Adipocyte (in vitro differentiated cells): ENCODE results near the gene KCTD17.

Experiments used
- DNase-seq: peaks from one replicate; pipeline ENCODE4 v3.0.0-alpha.2; 2015; ENCODE audit warnings: low read depth
- H3K27me3 ChIP-seq: replicated peaks from 2 replicates; pipeline ENCODE4 v1.7.0; 2013; ENCODE audit warnings: mild to moderate bottlenecking, low read length, moderate library complexity; ENCODE audit not compliant: control insufficient read depth, insufficient read depth
- H3K36me3 ChIP-seq: 2 replicates; pipeline ENCODE4 v1.7.0; 2013; ENCODE audit warnings: low read length, mild to moderate bottlenecking, moderate library complexity; ENCODE audit not compliant: control insufficient read depth, insufficient read depth, severe bottlenecking
- H3K4me1 ChIP-seq: 2 replicates; pipeline ENCODE4 v1.7.0; 2013; ENCODE audit warnings: mild to moderate bottlenecking, low read length, moderate library complexity; ENCODE audit not compliant: control insufficient read depth, insufficient read depth
- H3K4me3 ChIP-seq: 2 replicates; pipeline ENCODE4 v1.7.0; 2013; ENCODE audit warnings: mild to moderate bottlenecking, low read length, moderate library complexity
- H3K9ac ChIP-seq: 2 replicates; pipeline ENCODE4 v1.7.0; 2013; ENCODE audit warnings: mild to moderate bottlenecking, low read length, moderate library complexity
- H3K9me3 ChIP-seq: 2 replicates; pipeline ENCODE4 v1.7.0; 2013; ENCODE audit warnings: mild to moderate bottlenecking, low read length, moderate library complexity; ENCODE audit not compliant: control insufficient read depth

Gene KCTD17

GRCh38 chr22:37021710-37022482, 29.6 kb upstream of the KCTD17 start:
- no peak overlapping the region for H3K9ac ChIP-seq
- DNase-seq: peak; percentile 60
- H3K36me3 ChIP-seq: peaks cover 39% of the 10 kb centered on the region
- H3K4me1 ChIP-seq: peaks cover 27% of the 10 kb centered on the region
- no peaks in the 10 kb centered on the region for H3K9me3 ChIP-seq
- no peaks in the 10 kb centered on the region for H3K27me3 ChIP-seq
- H3K4me3 ChIP-seq: no peak overlapping the region

- Histone ChIP-seq H3K4me1 (peaks cover 19% of the 10 kb centered on the region), H3K9me3 (no peaks in the 10 kb centered on the region), H3K36me3 (peaks cover 42% of the 10 kb centered on the region), H3K9ac (no peak overlapping the region), H3K27me3 (no peaks in the 10 kb centered on the region), H3K4me3 (no peak overlapping the region)
- DNase-seq: no peak
Measured at GRCh38 chr22:37022483-37023337, 28.8 kb upstream of the KCTD17 start.

GRCh38 chr22:37023743-37024338, 27.7 kb upstream of the KCTD17 start:
- Histone ChIP-seq H3K9me3 (no peaks in the 10 kb centered on the region), H3K27me3 (no peaks in the 10 kb centered on the region), H3K4me1 (peaks cover 10% of the 10 kb centered on the region), H3K4me3 (no peak overlapping the region), H3K9ac (no peak overlapping the region), H3K36me3 (peaks cover 42% of the 10 kb centered on the region)
- DNase-seq: no peak

DNA sequence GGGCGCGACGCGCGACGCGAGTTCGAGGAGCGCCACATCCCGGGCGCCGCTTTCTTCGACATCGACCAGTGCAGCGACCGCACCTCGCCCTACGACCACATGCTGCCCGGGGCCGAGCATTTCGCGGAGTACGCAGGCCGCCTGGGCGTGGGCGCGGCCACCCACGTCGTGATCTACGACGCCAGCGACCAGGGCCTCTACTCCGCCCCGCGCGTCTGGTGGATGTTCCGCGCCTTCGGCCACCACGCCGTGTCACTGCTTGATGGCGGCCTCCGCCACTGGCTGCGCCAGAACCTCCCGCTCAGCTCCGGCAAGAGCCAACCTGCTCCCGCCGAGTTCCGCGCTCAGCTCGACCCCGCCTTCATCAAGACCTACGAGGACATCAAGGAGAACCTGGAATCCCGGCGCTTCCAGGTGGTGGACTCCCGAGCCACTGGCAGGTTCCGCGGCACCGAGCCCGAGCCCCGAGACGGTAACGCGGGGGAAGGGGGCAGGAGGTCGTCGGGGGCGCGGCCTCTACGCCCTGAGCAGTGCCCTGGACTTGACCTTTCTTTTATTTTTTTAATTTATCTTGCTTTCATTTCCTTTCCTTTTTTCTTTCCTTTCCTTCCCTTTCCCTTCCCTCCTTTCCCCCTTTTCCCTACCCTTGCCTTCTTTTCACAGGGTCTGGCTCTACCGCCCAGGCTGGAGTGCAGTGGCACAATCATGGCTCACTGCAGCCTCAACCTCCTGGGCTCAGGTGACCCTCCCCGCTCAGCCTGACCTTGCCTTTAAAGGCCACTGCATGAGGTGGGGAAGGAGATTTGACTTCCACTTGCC, 27.0 kb upstream of the KCTD17 start:
- H3K9ac ChIP-seq: no peak overlapping the region
- peaks cover 10% of the 10 kb centered on the region for H3K4me1 ChIP-seq
- peaks cover 49% of the 10 kb centered on the region for H3K36me3 ChIP-seq
- H3K4me3 ChIP-seq: no peak overlapping the region
- no peaks in the 10 kb centered on the region for H3K9me3 ChIP-seq
- no peaks in the 10 kb centered on the region for H3K27me3 ChIP-seq
- DNase-seq: no peak

- Histone ChIP-seq H3K9ac (no peak overlapping the region), H3K9me3 (no peaks in the 10 kb centered on the region), H3K36me3 (peaks cover 59% of the 10 kb centered on the region), H3K27me3 (no peaks in the 10 kb centered on the region), H3K4me1 (peaks cover 5% of the 10 kb centered on the region), H3K4me3 (no peak overlapping the region)
- no peak for DNase-seq
Measured at GRCh38 chr22:37025500-37026070, 26.0 kb upstream of the KCTD17 start.

DNA sequence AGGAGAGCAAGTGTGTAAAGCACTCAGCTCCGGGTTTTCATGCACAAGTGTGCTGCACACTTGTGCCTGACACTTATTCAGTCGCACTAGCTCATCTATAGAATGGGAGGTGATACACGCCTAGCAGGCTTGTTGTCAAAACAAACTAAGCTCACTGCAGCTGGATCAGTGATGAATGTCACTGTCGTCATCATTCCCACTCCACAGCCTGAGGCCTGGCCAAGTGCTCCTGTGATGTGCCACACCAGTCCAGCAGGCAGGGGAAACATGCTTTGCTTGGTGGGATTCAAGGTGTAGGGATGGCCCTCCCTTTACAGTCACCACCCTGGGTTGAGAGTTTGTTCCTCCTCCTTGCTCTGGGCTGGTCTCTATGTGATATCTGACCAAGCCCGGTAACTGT, 25.2 kb upstream of the KCTD17 start:
- Histone ChIP-seq H3K9ac (no peak overlapping the region), H3K36me3 (peaks cover 60% of the 10 kb centered on the region), H3K9me3 (no peaks in the 10 kb centered on the region), H3K27me3 (no peaks in the 10 kb centered on the region), H3K4me3 (no peak overlapping the region), H3K4me1 (no peaks in the 10 kb centered on the region)
- DNase-seq: no peak

DNA sequence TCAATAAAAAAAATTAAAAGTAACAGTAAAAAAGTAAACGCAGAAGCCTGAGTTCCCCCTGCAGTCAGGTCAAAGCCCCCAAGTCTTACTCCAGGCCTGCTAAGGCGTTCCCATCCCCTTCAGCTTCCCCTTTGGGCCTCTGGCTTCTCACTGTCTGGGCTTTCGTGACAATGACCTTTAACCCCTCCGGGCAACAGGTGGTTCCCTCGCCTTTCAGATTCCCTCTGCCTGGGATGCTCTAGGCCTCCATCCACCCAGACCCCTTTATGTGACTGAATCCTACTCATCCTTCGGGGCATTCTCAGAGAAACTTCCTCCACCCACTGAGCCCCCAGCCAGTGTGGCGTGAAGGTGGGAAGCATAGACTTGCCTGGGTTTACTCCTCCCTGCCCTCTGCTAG, 24.0 kb upstream of the KCTD17 start:
- Histone ChIP-seq H3K9ac (no peak overlapping the region), H3K4me3 (no peak overlapping the region), H3K9me3 (no peaks in the 10 kb centered on the region), H3K4me1 (peaks cover 9% of the 10 kb centered on the region), H3K36me3 (peaks cover 60% of the 10 kb centered on the region), H3K27me3 (no peaks in the 10 kb centered on the region)
- no peak for DNase-seq

GRCh38 chr22:37028692-37029674, 22.6 kb upstream of the KCTD17 start:
- Histone ChIP-seq H3K4me1 (peaks cover 18% of the 10 kb centered on the region), H3K4me3 (no peak overlapping the region), H3K9ac (no peak overlapping the region), H3K9me3 (no peaks in the 10 kb centered on the region), H3K27me3 (no peaks in the 10 kb centered on the region), H3K36me3 (peaks cover 60% of the 10 kb centered on the region)
- no peak for DNase-seq

DNA sequence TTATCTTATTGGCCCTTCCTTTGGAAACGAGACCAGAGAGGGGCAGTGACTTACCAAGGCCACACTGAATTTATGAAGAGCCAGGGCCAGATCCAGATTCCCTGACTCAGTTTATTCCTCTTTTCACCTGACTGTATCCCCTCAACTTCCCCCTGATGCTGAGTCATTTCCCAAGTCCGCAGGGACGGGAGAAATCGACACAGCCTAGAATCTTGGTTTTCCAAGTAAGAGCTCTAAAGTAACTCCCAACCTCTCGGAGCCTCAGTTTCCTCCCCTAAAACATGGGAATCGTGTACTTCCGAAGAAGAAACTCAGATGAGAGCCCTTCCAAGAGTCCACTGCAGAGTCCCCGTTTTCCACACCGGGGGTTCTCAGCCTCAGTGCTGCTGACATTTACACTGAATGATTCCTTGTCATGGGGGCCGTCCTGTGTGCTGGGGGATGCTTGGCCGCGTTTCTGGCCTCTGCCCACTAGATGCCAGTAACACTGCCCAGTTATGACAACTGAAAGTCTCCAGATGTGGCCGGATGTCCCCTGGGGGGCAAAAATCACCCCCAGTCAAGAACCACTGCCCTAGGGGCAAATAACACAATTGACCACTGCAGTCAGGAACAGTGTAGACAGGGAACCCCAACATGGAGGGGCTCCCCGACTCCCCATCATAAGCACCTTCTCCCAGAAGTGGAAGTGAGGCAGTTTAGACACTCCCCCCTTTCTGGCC, 20.8 kb upstream of the KCTD17 start:
- peaks cover 5% of the 10 kb centered on the region for H3K27me3 ChIP-seq
- DNase-seq: no peak
- H3K4me1 ChIP-seq: peaks cover 18% of the 10 kb centered on the region
- no peak overlapping the region for H3K4me3 ChIP-seq
- H3K9me3 ChIP-seq: no peaks in the 10 kb centered on the region
- peaks cover 44% of the 10 kb centered on the region for H3K36me3 ChIP-seq
- H3K9ac ChIP-seq: no peak overlapping the region
